Astrocyte (in vitro differentiated cells and primary cell): ENCODE data around the gene ADCY1.

Experiments
- EZH2 ChIP-seq: IDR thresholded peaks from 2 replicates; pipeline ENCODE4 v1.6.1; 2012; ENCODE audit warnings: mild to moderate bottlenecking, low read length, inconsistent platforms; ENCODE audit not compliant: insufficient read depth
- TF ChIP-seq, protein P1 (sequence below): IDR thresholded peaks from 2 replicates; pipeline ENCODE4 v1.5.1; 2011; ENCODE audit warnings: low read depth, mild to moderate bottlenecking, inconsistent platforms, low read length, moderate library complexity; ENCODE audit not compliant: insufficient read depth

DNA sequence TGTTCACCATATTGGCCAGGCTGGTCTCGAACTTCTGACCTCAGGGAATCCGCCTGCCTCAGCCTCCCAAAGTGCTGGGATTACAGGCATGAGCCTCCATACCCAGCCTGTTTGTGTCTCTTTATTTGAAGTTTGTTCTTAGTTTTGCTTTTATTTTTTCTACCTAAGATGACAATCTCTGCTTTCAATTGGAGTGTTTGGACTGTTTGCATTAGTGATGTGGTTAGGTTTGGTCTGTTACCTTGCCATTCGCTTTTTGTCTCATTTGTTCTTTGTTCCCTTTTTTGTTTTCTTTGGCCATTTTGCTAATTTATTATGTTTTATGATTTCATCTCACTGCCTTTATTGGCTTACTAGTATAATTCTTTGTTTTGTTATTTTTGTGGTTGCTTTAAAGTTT, 62.6 kb downstream of the ADCY1 start:
- TF ChIP-seq, protein P1, sequence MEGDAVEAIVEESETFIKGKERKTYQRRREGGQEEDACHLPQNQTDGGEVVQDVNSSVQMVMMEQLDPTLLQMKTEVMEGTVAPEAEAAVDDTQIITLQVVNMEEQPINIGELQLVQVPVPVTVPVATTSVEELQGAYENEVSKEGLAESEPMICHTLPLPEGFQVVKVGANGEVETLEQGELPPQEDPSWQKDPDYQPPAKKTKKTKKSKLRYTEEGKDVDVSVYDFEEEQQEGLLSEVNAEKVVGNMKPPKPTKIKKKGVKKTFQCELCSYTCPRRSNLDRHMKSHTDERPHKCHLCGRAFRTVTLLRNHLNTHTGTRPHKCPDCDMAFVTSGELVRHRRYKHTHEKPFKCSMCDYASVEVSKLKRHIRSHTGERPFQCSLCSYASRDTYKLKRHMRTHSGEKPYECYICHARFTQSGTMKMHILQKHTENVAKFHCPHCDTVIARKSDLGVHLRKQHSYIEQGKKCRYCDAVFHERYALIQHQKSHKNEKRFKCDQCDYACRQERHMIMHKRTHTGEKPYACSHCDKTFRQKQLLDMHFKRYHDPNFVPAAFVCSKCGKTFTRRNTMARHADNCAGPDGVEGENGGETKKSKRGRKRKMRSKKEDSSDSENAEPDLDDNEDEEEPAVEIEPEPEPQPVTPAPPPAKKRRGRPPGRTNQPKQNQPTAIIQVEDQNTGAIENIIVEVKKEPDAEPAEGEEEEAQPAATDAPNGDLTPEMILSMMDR: no peak
- TF ChIP-seq EZH2: no peak
